HG03066 (cell line): ENCODE data around the gene CNTRL.
"Not testable (repeated sequence)": the region's sequence is repeated elsewhere in the genome, so short reads cannot be mapped to it uniquely, and the experiment has no call there.

Experiments
- ATAC-seq: cut with Tn5 transposase; IDR thresholded peaks from one replicate; pipeline ENCODE4 v1.9.1; 2021; ENCODE audit warnings: low read depth; ENCODE audit not compliant: unreplicated experiment

CNTRL gene, protein sequence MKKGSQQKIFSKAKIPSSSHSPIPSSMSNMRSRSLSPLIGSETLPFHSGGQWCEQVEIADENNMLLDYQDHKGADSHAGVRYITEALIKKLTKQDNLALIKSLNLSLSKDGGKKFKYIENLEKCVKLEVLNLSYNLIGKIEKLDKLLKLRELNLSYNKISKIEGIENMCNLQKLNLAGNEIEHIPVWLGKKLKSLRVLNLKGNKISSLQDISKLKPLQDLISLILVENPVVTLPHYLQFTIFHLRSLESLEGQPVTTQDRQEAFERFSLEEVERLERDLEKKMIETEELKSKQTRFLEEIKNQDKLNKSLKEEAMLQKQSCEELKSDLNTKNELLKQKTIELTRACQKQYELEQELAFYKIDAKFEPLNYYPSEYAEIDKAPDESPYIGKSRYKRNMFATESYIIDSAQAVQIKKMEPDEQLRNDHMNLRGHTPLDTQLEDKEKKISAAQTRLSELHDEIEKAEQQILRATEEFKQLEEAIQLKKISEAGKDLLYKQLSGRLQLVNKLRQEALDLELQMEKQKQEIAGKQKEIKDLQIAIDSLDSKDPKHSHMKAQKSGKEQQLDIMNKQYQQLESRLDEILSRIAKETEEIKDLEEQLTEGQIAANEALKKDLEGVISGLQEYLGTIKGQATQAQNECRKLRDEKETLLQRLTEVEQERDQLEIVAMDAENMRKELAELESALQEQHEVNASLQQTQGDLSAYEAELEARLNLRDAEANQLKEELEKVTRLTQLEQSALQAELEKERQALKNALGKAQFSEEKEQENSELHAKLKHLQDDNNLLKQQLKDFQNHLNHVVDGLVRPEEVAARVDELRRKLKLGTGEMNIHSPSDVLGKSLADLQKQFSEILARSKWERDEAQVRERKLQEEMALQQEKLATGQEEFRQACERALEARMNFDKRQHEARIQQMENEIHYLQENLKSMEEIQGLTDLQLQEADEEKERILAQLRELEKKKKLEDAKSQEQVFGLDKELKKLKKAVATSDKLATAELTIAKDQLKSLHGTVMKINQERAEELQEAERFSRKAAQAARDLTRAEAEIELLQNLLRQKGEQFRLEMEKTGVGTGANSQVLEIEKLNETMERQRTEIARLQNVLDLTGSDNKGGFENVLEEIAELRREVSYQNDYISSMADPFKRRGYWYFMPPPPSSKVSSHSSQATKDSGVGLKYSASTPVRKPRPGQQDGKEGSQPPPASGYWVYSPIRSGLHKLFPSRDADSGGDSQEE (N-terminal part only)

DNA sequence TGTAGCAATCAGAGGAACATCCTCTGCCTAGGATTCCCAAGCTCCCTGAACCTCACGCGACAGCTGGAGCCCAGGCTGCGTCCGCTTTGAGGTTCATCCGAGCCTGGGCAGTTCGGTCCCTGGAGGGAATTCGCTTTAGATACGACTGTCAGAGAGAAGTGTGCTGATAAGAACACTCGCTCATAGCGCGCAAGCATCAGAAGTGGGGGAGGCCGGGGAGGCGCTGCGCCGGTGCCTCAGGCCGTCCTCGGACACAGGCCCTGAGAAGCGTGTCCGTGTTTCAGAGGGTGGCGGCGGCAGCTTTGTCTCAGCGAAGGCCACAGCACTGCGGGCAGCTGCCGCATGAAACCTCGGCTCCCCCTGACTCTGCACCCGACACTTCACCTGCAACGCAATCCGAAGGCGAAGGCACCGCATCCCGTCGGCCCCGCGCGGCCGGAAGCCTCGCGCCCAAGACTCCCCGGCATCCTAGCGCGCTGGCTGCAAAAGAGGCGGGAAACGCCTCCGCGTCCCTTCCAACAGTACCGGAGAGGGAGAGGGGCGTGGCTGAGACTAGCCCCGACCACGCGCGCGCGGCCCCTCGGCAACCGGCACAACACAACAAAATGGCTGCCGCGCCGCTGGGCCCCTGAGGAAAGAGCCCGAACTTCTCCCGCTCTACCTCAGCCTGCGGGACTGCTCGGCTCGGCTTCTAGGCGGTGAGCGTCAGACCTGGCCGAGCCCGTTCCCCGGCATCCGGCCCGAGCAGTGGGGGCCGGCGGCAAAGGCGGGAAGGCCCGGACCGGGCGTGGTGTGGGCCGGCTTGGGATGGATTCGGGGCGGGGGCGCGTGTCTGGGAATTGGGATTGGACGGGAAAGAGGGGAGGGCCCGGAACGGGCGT, at the start of gene CNTRL:
TSS of gene CNTRL (plus strand) at position 586 of the 881 bp plus-strand sequence. CDS start 13,372 bp downstream, outside the sequence.
- peak; percentile 54 for ATAC-seq

GRCh38 chr9:121026260-121026691, 48.5 kb upstream of the CNTRL start:
- no peak for ATAC-seq

DNA sequence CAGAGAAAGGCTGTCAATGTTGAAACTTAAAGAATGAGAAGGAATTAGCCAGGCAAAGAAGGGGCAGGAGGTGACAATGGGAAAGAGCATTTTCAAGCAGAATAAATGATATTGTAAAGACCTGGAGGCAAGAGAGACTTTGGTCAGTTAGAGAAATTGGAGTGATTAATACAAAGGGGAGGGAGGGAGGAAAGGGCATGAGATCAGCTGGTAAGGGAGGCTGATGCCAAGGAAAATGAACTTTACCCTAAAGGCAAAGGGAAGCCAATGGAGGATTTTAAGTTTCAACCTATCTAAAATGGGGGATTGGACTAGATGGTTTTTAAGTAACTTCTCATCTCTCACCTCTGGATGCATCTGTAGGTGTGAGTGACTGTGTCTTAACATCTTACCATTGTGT, 48.0 kb upstream of the CNTRL start:
- ATAC-seq, result no peak

GRCh38 chr9:121028285-121028684, 46.5 kb upstream of the CNTRL start:
- ATAC-seq, result not testable (repeated sequence)

- no peak for ATAC-seq
These were observed 45.3 kb upstream of the CNTRL start for GRCh38 chr9:121029469-121029868.

GRCh38 chr9:121034529-121034928, 40.2 kb upstream of the CNTRL start:
- no peak for ATAC-seq

DNA sequence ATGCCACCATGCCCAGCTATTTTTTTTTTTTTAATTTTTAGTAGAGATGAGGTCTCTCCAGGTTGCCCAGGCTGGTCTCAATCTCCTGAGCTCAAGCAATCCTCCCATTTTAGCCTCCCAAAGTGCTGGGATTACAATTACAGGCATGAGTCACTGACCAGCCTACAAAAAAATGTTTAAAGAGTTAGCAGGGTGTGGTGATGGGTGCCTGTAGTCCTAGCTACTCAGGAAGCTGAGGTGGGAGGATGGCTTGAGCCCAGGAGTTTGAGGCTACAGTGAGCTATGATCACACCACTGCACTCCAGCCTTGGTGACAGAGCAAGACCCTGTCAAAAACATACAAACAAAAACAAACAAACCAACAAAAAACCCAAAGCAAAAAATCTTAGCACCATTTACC, 39.0 kb upstream of the CNTRL start:
- not testable (repeated sequence) for ATAC-seq

GRCh38 chr9:121038362-121038761, 36.4 kb upstream of the CNTRL start:
- ATAC-seq, result no peak

DNA sequence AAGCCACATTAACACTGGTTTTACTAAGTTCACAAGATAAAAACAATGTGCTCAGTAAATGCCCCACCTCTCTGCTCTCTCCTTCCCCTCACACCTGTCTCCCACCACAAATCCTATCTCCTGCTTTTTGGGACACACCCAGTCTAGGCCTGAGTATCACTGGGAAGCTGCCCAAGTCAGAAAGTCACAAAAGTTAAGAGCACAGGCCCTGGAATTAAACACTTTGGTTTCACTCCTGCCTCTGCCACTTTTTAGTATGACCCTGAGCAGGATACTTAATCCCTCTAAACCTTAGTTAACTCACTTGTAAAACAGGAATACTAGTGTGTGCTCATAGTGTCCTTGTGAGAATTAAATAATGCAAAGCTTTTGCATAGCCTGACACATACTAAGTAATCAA, 36.0 kb upstream of the CNTRL start:
- ATAC-seq, result no peak

DNA sequence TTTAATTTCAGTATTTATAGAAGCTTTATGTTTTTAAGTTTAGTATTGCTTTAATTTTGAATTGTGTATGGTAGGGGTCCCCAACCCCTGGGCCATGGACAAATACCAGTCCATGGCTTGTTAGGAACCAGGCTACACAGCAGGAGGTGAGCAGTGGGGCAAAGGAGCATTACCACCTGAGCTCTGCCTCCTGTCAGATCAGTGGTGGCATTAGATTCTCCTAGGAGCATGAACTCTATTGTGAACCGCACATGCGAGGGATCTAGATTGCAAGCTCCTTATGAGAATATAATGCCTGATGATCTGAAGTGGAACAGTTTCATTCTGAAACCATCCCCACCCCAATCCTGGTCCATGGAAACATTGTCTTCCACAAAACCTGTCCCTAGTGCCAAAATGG, 26.6 kb upstream of the CNTRL start:
- no peak for ATAC-seq

DNA sequence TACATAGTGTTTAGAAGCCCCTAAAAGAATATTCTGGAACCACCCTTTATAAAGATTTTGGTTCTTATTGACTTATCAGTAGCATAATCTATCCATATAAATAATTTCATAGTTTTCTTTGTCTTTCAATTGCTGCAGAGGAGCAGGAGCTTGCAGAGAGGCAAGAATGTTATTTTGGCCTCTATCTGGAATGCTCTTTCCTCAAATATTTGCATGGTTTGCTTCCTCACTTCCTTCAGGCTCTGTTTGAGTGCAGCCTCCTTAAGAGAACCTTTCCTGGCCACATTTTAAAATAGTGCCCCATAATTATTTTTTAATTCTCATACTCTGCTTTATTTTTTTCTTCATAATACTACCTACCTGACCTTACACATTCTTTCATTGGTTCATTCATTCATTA, 26.1 kb upstream of the CNTRL start:
- ATAC-seq, result no peak

- no peak for ATAC-seq
These were observed 24.4 kb upstream of the CNTRL start, which contains the start of gene C5 for GRCh38 chr9:121050128-121050988. Gene C5, minus strand, starts transcription at chr9:121050275. Its CDS starts 29 bp downstream, at chr9:121050246.

- ATAC-seq, result no peak
These were observed 21.2 kb upstream of the CNTRL start for GRCh38 chr9:121053544-121053943.

GRCh38 chr9:121055642-121056143, 19.1 kb upstream of the CNTRL start:
- no peak for ATAC-seq

GRCh38 chr9:121057821-121058220, 16.9 kb upstream of the CNTRL start:
- no peak for ATAC-seq

- ATAC-seq, result no peak
These were observed 15.2 kb upstream of the CNTRL start for GRCh38 chr9:121059513-121059912.

DNA sequence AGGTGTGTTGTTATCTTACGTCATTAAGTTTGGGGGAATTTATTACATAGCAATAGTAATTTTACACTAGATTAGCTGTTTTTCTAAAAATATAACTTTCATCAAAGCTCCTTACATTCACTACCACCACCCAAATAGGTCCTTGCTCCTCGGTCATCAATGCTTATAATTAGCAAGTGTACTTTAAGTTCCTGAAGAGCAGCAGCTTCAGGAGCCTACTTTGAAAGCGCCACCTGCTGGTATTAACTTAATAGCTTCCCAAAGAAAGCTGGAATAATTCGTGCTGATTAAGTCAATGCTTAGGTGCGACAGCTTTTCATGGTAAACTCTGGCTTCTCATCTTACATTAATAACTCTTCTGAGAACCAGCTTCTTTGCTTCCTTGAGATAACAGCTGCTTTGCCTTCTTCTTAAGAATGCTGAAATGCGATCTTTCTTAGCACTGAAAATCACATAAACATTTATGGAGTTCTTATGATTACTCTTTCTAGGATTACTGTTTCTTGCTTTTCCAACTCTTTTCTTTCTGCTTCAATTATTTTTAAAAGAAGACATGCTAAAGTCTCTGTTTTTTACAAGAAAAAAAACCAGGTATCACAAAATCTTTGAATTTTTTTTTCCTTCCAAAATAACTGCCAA, 14.6 kb upstream of the CNTRL start:
- no peak for ATAC-seq

DNA sequence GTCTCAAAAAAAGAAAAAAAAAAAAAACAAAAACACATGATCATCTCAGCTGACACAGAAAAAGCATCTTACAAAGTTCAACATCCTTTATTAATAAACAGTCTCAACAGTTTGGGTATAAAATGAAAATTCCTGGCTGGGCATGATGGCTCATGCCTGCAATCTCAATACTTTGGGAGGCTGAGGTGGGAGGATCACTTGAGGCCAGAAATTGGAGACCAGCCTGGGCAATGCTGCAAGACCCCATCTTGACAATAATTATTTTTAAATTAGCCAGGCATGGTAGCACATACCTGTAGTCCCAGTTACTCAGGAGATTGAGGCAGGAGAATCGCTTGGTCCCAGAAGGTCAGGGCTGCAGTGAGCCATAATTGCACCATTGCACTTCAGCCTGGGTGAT, 7.9 kb upstream of the CNTRL start:
- ATAC-seq, result no peak
